T47D (cell line): ENCODE data around the gene SLC5A1.

ENCODE experiments used
- DNase-seq, 2 experiments: peaks; one replicate each; pipeline versions ENCODE4 v3.0.0 to v3.0.0-alpha.2; 2011 to 2012; ENCODE audit warnings: low read depth in 1 of 2, low spot score in 1 of 2
- JUND ChIP-seq: IDR thresholded peaks from 2 replicates; pipeline ENCODE4 v1.6.1; 2012; ENCODE audit warnings: low read depth
- in situ Hi-C: cut with HindIII; loops from 2 replicates; pipeline ENCODE4 v1.10.0; 2016; ENCODE audit warnings: low sequenced_read_pairs, low pct_unique_long_range_greater_than_20kb

Gene SLC5A1

GRCh38 chr22:32042924-32043323 lies at the start of gene SLC5A1:
TSS of gene SLC5A1 (plus strand) at chr22:32043261. CDS start at chr22:32043282, 21 bp downstream.
- peak in 1 of 2 experiments; percentile 15 for DNase-seq
- TF ChIP-seq JUND, result no peak
- in situ Hi-C loops, result no loop called here

- DNase-seq, result no peak
- no peak for TF ChIP-seq JUND
- in situ Hi-C loops, result no loop called here
These were observed 48.0 kb upstream of the SLC5A1 start for GRCh38 chr22:31995046-31995445.

- no peak for DNase-seq
- TF ChIP-seq JUND, result no peak
- in situ Hi-C loops, result no loop called here
These were observed 47.3 kb upstream of the SLC5A1 start for GRCh38 chr22:31995807-31996206.

- in situ Hi-C loops, result no loop called here
- no peak for TF ChIP-seq JUND
- no peak for DNase-seq
These were observed 44.2 kb upstream of the SLC5A1 start for GRCh38 chr22:31998784-31999385.

- in situ Hi-C loops, result no loop called here
- no peak for DNase-seq
- TF ChIP-seq JUND, result no peak
These were observed 42.9 kb upstream of the SLC5A1 start for GRCh38 chr22:32000181-32000580.

GRCh38 chr22:32005453-32005852 lies 37.6 kb upstream of the SLC5A1 start:
- DNase-seq, result peak in 1 of 2 experiments; percentile 1
- in situ Hi-C loops, result no loop called here
- no peak for TF ChIP-seq JUND

- TF ChIP-seq JUND, result no peak
- DNase-seq, result no peak
- in situ Hi-C loops, result no loop called here
These were observed 29.9 kb upstream of the SLC5A1 start for GRCh38 chr22:32013200-32013599.

GRCh38 chr22:32016081-32016480 lies 27.0 kb upstream of the SLC5A1 start:
- TF ChIP-seq JUND, result no peak
- in situ Hi-C loops, result no loop called here
- DNase-seq, result no peak

- TF ChIP-seq JUND, result no peak
- in situ Hi-C loops, result no loop called here
- no peak for DNase-seq
These were observed 25.0 kb upstream of the SLC5A1 start for GRCh38 chr22:32018056-32018455.

GRCh38 chr22:32020117-32020516 lies 22.9 kb upstream of the SLC5A1 start:
- no peak for DNase-seq
- no peak for TF ChIP-seq JUND
- in situ Hi-C loops, result no loop called here

GRCh38 chr22:32021716-32022115 lies 21.3 kb upstream of the SLC5A1 start:
- DNase-seq, result no peak
- in situ Hi-C loops, result no loop called here
- TF ChIP-seq JUND, result no peak

- in situ Hi-C loops, result no loop called here
- no peak for TF ChIP-seq JUND
- no peak for DNase-seq
These were observed 19.7 kb upstream of the SLC5A1 start for GRCh38 chr22:32023251-32023827.

GRCh38 chr22:32024796-32025195 lies 18.3 kb upstream of the SLC5A1 start:
- TF ChIP-seq JUND, result no peak
- in situ Hi-C loops, result no loop called here
- no peak for DNase-seq
